Epithelial cell of esophagus (primary cell): ENCODE measurements around the gene DAZL.

Experiments used
- DNase-seq: peaks from one replicate; pipeline ENCODE4 v3.0.0; 2010; ENCODE audit warnings: low read depth
- H3K4me3 ChIP-seq: 2 replicates; pipeline ENCODE4 v1.5.1; 2011; ENCODE audit warnings: mild to moderate bottlenecking, low read length, control low read depth
- TF ChIP-seq, protein P1 (sequence below): IDR thresholded peaks from 2 replicates; pipeline ENCODE4 v1.5.1; 2011; ENCODE audit warnings: low read depth, mild to moderate bottlenecking, low read length, control low read depth, inconsistent platforms; ENCODE audit not compliant: insufficient read depth; ENCODE audit errors: missing control alignments

Gene DAZL

DNA sequence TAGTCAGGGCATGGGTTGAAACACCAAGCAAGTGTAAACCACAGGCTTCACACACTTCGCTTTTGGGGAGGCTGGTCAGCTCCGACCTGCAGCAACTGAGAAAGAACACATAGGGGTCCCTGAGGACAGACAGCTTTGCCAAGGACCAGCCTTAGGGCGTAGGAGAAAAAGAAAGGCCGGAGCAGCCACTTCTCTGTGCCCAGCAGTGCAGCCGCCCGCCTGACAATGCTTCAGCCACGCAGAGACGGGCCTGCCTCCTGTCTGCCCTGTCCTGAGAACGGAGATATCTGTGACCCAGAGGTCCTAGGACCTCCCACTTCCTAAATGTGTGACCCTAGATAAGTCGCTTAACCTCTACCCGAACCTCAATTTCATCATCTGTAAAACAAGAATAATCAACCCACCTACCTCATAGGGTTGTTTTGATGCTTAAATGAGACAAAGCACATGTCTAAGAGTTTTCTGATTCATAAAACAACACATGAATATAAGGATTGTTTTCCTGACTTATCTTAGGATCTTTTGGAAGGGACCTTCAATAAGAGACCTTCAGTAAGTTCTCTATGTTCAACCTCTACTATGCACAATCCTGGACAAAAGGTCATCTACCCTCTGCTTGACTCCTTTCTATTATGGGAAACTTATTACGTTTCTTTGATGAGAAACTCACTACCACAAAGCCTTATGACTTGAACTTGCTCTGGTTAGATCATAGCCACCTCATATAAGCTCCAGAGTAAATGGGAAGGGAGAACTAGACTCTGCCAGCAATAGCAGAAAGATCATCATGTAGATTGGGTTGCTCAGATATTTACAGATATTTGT, 58.8 kb downstream of the DAZL start:
- no peak overlapping the region for H3K4me3 ChIP-seq
- TF ChIP-seq, protein P1, sequence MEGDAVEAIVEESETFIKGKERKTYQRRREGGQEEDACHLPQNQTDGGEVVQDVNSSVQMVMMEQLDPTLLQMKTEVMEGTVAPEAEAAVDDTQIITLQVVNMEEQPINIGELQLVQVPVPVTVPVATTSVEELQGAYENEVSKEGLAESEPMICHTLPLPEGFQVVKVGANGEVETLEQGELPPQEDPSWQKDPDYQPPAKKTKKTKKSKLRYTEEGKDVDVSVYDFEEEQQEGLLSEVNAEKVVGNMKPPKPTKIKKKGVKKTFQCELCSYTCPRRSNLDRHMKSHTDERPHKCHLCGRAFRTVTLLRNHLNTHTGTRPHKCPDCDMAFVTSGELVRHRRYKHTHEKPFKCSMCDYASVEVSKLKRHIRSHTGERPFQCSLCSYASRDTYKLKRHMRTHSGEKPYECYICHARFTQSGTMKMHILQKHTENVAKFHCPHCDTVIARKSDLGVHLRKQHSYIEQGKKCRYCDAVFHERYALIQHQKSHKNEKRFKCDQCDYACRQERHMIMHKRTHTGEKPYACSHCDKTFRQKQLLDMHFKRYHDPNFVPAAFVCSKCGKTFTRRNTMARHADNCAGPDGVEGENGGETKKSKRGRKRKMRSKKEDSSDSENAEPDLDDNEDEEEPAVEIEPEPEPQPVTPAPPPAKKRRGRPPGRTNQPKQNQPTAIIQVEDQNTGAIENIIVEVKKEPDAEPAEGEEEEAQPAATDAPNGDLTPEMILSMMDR: no peak
- no peak for DNase-seq

DNA sequence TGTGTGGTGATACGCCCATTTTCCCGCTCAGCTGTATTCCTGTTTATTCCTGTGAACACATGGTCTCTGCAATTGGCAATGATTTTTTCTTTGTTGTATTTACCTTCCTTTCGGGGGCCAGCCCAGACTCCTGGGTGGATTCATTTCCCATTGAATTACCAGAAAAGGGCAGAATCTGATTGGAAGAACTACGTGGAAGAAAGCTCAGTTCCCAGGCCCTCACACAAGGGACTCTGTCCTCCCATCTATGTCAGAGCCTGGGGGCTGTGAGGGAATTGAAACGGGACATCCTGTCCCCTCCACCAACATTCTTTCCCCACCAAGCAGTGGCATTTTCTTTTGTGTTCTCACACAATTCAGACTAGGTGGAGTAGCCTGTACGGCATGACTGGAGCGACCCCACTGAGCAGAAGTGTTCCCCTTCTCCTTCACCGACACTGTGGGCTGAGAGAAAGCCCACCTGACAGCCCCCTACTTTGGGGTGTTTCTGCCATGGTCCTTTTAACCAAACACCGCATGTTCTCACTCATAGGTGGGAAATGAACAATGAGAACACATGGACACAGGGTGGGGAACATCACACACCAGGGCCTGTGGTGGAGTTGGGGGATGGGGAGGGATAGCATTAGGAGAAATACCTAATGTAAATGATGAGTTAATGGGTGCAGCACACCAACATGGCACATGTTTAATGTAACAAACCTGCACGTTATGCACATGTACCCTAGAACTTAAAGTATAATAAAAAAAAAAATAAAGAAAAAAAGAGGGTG, 59.6 kb downstream of the DAZL start:
- no peak overlapping the region for H3K4me3 ChIP-seq
- TF ChIP-seq, protein P1: no peak
- DNase-seq: no peak

DNA sequence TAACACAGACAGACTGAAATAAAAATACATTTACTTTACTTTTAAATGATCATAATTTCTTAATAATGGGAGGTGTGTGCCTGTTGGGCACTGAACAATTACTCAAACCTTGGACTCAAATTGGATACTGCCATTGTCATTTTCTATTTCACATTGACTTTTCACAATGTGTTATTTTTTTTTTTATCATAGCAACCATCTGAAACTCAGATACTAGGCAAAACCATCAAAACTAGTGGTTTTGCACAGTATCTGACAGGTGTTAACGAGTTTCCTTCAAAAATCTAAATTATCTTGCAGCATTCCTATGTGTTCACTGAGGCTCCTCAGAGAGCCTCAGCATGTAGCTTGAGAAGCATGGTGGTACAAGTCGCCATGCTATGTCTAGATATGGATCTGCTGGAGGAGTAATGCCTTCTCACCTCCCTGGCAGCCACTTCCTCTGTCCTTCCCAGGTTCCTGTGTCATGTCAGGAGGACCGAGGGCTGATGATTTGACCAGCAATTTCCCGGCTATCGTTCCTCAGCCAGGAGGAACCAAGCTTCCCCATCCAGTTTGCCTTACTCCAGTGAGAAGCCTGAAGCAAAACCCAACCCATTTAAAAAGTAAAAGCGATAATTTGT, 61.9 kb downstream of the DAZL start:
- no peak for DNase-seq
- TF ChIP-seq, protein P1: no peak

DNA sequence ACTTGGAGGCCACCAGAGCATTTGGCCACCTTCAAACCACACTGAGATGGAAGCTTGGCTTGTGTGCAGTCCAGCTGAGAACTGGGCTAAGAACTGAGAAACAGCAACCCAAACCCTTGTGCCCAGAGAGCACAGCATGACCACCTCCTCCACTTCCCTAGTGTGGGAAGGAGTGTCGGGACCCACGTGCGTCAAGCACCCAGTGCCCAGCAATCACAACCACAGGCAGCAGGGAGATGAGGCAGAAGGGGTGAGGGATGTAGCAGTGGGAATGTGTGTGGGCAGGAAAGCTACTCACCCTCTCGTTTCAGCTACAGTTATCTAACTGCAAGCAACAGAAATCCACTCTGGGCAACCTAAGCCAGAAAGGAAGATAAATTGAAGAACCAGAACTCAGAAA, 66.7 kb downstream of the DAZL start:
- no peak for DNase-seq
- TF ChIP-seq, protein P1: no peak
- H3K4me3 ChIP-seq: no peak overlapping the region

More for the DNA sequence above, 61.9 kb downstream of the DAZL start:
- H3K4me3 ChIP-seq: no peak overlapping the region

DNA sequence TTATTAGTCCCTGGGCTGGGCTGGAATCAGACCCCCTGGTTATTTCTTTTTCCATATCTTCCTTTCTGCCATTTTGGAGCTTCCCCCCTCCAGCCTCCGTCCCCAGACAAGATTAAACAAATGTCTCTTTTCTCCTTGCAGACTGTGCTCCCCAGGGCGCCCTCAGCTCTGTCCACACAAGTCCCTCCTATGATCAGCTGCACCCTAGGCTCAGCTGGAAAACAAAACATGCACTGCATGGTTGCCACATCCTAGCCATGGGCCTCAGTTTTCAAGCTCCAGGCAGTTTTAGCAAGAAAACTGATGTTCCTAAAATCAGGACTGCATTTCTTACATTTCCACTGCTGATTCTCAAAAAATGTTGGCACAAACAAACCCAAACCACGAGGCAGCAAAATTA, 68.2 kb downstream of the DAZL start:
- H3K4me3 ChIP-seq: no peak overlapping the region
- DNase-seq: no peak
- TF ChIP-seq, protein P1: no peak
